Adrenal gland (tissue), 5 donors: ENCODE results near the gene PPP1R16B.

ENCODE experiments used
- CTCF ChIP-seq, 6 experiments: fragments of 450-650 bp in 4 of 6; fragments of 200-600 bp in 2 of 6; sonication (generic) in 1 of 6; IDR thresholded peaks; 1 replicate in 5 of 6; 2 replicates in 1 of 6; pipeline versions ENCODE4 v1.5.1 to v1.8.0; 2016 to 2021; ENCODE audit warnings: antibody characterized with exemption in 6 of 6, mild to moderate bottlenecking in 2 of 6, moderate library complexity in 1 of 6
- POLR2A ChIP-seq, 2 donors: fragments of 450-650 bp; IDR thresholded peaks; one replicate each; pipeline ENCODE4 v1.6.1; 2017; ENCODE audit warnings: antibody characterized with exemption in 2 of 2, mild to moderate bottlenecking in 2 of 2, moderate library complexity in 1 of 2
- donor health status: DM: no; HTN: no; CAD: no.

GRCh38 chr20:38931984-38932383 lies 126.5 kb downstream of the PPP1R16B start:
- TF ChIP-seq CTCF (IDR thresholded peaks at IDR 0.05), result no peak
- no peak for TF ChIP-seq POLR2A (IDR thresholded peaks at IDR 0.05)
